K562 (cell line): ENCODE data around the gene ERH. TPM values are rescaled to one million over a fixed set of nuclear protein-coding genes. Genes with fewer than 3 reads are reported as not detected.

Experiments used
- POLR2AphosphoS5 ChIP-seq: IDR thresholded peaks from 2 replicates; pipeline ENCODE4 v1.6.1; 2011; ENCODE audit warnings: mild to moderate bottlenecking, low read depth, low read length, moderate library complexity; ENCODE audit not compliant: control insufficient read depth, insufficient read depth
- SMAD4 ChIP-seq: fragments of 250-450 bp; sonication (Bioruptor Pico); conservative IDR thresholded peaks from 2 replicates; pipeline ENCODE4 v1.8.0; 2021; ENCODE audit warnings: inconsistent platforms, mild to moderate bottlenecking, moderate library complexity
- ZNF174 ChIP-seq: fragments of 250-450 bp; sonication (Bioruptor Pico); IDR thresholded peaks from 2 replicates; pipeline ENCODE4 v1.4.0; 2020; ENCODE audit warnings: mild to moderate bottlenecking
- ZNF584 ChIP-seq: fragments of 200-800 bp; sonication (Bioruptor generic); IDR thresholded peaks from 2 replicates; pipeline ENCODE4 v1.6.1; 2016; ENCODE audit warnings: low read depth, mild to moderate bottlenecking, missing genetic modification characterization, missing compliant biosample characterization
- polyA plus RNA-seq, 8 experiments: library from polyadenylated mRNA; depleted of rRNA in 4 of 8; stranded (reverse) in 5 of 8; unstranded in 3 of 8; fragments of >200 nt; fragmentation: Nextera tagmentation in 2 of 8; fragmentation: Illumina TruSeq in 1 of 8; extraction: Ambion mirVana in 2 of 8; extraction: Trizol in 1 of 8; gene quantifications; 2 replicates each; pipeline versions ENCODE4 v1.2.1 to v1.2.3, GENCODE V29; 2011 to 2014; ENCODE audit warnings: inconsistent platforms in 1 of 8, missing spikeins in 1 of 8
- total RNA-seq, 7 experiments: library from RNA; depleted of rRNA in 6 of 7; stranded (reverse); fragments of >200 nt in 6 of 7; fragmentation: Illumina TruSeq in 2 of 7; extraction: Trizol in 2 of 7; gene quantifications; 2 replicates each; pipeline versions ENCODE4 v1.2.1 to v1.2.3, GENCODE V29; 2011 to 2021; ENCODE audit warnings: low replicate concordance in 1 of 7
- TF ChIP-seq, protein P1 (sequence below): sonication (generic); formaldehyde crosslinking; IDR thresholded peaks from 2 replicates; pipeline ENCODE4 v1.8.1; 2023; ENCODE audit warnings: missing genetic modification reagents, mild to moderate bottlenecking, borderline replicate concordance
- TF ChIP-seq, protein P2 (sequence below), 2 experiments: IDR thresholded peaks; 2 replicates each; pipeline ENCODE4 v1.6.1; 2012; ENCODE audit warnings: improper control_type of control experiment in 2 of 2, low read depth in 2 of 2, low read length in 2 of 2, borderline replicate concordance in 1 of 2
- TF ChIP-seq, protein P3 (sequence below): sonication (generic); formaldehyde crosslinking; IDR thresholded peaks from 2 replicates; pipeline ENCODE4 v1.8.0; 2022; ENCODE audit warnings: mild to moderate bottlenecking, missing genetic modification reagents, borderline replicate concordance
- TF ChIP-seq, protein P4 (sequence below): IDR thresholded peaks from 2 replicates; pipeline ENCODE4 v1.6.1; 2012; ENCODE audit warnings: low read depth, low read length, improper control_type of control experiment, borderline replicate concordance

Gene ERH
- total and polyA plus RNA-seq, 9 of the 15 experiments (the other 6 are each of a cell fraction or from before 2014, with no cell fraction given): 78.2 to 474 (median 250) TPM

DNA sequence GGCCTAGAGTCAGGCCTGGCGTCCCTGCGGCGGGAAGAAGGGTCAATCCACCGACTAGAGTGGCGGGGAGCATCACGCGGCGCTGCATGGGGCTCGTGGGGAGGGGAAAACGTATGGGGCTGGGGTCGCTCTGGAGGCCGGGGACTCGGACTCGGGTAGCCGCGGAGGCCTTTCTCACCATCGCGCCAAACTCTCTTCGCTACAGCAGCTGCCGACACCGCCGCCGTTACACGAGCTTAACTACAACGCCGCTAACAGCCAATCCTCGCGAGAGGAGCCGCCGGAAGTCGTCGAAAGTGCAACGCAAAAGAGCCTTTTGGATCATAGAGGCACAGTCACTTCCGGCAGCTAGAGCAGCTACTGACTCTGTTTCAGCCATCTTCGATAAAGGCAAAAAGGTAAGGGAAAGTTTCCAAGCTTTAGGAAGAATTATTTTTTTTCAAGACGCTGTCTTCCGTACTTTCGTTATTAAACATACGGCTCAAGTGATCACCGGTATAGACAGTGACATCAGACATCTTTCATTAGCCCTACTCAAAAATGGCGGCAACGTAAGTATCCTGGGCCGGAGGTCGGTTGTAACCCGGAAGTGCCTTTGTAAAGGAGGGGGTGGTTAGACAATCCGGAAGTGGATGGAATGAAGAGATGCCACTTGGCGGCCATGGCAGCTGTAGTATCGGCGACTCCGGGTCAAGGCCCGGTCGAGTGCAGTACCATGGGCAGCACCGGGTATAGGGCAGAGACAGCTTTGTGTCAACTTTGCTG, at the start of gene ERH, which contains the start of gene SLC39A9 (continued):
- TF ChIP-seq, protein P1, sequence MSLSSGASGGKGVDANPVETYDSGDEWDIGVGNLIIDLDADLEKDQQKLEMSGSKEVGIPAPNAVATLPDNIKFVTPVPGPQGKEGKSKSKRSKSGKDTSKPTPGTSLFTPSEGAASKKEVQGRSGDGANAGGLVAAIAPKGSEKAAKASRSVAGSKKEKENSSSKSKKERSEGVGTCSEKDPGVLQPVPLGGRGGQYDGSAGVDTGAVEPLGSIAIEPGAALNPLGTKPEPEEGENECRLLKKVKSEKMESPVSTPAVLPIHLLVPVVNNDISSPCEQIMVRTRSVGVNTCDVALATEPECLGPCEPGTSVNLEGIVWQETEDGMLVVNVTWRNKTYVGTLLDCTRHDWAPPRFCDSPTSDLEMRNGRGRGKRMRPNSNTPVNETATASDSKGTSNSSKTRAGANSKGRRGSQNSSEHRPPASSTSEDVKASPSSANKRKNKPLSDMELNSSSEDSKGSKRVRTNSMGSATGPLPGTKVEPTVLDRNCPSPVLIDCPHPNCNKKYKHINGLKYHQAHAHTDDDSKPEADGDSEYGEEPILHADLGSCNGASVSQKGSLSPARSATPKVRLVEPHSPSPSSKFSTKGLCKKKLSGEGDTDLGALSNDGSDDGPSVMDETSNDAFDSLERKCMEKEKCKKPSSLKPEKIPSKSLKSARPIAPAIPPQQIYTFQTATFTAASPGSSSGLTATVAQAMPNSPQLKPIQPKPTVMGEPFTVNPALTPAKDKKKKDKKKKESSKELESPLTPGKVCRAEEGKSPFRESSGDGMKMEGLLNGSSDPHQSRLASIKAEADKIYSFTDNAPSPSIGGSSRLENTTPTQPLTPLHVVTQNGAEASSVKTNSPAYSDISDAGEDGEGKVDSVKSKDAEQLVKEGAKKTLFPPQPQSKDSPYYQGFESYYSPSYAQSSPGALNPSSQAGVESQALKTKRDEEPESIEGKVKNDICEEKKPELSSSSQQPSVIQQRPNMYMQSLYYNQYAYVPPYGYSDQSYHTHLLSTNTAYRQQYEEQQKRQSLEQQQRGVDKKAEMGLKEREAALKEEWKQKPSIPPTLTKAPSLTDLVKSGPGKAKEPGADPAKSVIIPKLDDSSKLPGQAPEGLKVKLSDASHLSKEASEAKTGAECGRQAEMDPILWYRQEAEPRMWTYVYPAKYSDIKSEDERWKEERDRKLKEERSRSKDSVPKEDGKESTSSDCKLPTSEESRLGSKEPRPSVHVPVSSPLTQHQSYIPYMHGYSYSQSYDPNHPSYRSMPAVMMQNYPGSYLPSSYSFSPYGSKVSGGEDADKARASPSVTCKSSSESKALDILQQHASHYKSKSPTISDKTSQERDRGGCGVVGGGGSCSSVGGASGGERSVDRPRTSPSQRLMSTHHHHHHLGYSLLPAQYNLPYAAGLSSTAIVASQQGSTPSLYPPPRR: no peak
- TF ChIP-seq SMAD4 (CRISPR knock-in tag): no peak; the same call in 1 of the 2 replicates
- TF ChIP-seq, protein P2, sequence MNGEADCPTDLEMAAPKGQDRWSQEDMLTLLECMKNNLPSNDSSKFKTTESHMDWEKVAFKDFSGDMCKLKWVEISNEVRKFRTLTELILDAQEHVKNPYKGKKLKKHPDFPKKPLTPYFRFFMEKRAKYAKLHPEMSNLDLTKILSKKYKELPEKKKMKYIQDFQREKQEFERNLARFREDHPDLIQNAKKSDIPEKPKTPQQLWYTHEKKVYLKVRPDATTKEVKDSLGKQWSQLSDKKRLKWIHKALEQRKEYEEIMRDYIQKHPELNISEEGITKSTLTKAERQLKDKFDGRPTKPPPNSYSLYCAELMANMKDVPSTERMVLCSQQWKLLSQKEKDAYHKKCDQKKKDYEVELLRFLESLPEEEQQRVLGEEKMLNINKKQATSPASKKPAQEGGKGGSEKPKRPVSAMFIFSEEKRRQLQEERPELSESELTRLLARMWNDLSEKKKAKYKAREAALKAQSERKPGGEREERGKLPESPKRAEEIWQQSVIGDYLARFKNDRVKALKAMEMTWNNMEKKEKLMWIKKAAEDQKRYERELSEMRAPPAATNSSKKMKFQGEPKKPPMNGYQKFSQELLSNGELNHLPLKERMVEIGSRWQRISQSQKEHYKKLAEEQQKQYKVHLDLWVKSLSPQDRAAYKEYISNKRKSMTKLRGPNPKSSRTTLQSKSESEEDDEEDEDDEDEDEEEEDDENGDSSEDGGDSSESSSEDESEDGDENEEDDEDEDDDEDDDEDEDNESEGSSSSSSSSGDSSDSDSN (IDR thresholded peaks at IDR 0.05; ENCODE audit: borderline replicate concordance in 1 of 2, low read depth in 2 of 2, low read length in 2 of 2): no peak
- TF ChIP-seq, protein P3, sequence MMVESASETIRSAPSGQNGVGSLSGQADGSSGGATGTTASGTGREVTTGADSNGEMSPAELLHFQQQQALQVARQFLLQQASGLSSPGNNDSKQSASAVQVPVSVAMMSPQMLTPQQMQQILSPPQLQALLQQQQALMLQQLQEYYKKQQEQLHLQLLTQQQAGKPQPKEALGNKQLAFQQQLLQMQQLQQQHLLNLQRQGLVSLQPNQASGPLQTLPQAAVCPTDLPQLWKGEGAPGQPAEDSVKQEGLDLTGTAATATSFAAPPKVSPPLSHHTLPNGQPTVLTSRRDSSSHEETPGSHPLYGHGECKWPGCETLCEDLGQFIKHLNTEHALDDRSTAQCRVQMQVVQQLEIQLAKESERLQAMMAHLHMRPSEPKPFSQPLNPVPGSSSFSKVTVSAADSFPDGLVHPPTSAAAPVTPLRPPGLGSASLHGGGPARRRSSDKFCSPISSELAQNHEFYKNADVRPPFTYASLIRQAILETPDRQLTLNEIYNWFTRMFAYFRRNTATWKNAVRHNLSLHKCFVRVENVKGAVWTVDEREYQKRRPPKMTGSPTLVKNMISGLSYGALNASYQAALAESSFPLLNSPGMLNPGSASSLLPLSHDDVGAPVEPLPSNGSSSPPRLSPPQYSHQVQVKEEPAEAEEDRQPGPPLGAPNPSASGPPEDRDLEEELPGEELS (CRISPR knock-in tag): no peak
- TF ChIP-seq, protein P4, sequence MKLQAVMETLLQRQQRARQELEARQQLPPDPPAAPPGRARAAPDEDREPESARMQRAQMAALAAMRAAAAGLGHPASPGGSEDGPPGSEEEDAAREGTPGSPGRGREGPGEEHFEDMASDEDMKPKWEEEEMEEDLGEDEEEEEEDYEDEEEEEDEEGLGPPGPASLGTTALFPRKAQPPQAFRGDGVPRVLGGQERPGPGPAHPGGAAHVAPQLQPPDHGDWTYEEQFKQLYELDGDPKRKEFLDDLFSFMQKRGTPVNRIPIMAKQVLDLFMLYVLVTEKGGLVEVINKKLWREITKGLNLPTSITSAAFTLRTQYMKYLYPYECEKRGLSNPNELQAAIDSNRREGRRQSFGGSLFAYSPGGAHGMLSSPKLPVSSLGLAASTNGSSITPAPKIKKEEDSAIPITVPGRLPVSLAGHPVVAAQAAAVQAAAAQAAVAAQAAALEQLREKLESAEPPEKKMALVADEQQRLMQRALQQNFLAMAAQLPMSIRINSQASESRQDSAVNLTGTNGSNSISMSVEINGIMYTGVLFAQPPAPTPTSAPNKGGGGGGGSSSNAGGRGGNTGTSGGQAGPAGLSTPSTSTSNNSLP: no peak
- TF ChIP-seq ZNF584 (CRISPR knock-in tag): no peak; the same call in 1 of the 2 replicates
- no peak for TF ChIP-seq ZNF174 (CRISPR knock-in tag)
- peak; percentile 68 for TF ChIP-seq POLR2AphosphoS5
